Left lung (tissue), 10 donors: ENCODE data around the gene PPP2R2C. TPM values are rescaled to one million over a fixed set of nuclear protein-coding genes. Genes with fewer than 3 reads are reported as not detected.

Experiments used
- ATAC-seq: fragments of 200-7000 bp; cut with Tn5 transposase; one replicate; pipeline ENCODE4 v1.9.1; 2020; ENCODE audit warnings: moderate library complexity
- DNase-seq, 4 donors: peaks; one replicate each; pipeline ENCODE4 v3.0.0-alpha.2; 2013 to 2020
- H3K27ac ChIP-seq, 2 donors: fragments of 200-600 bp; sonication (generic) in 1 of 2; one replicate each; pipeline versions ENCODE4 v1.5.0 to v1.8.0; 2020 to 2021
- H3K27me3 ChIP-seq, 2 donors: fragments of 200-600 bp; sonication (generic) in 1 of 2; one replicate each; pipeline versions ENCODE4 v1.5.0 to v1.8.0; 2020 to 2021
- H3K36me3 ChIP-seq, 2 donors: fragments of 200-600 bp; sonication (generic) in 1 of 2; one replicate each; pipeline versions ENCODE4 v1.5.0 to v1.8.0; 2020 to 2021
- H3K4me1 ChIP-seq, 2 donors: fragments of 200-600 bp; one replicate each; pipeline ENCODE4 v1.8.0; 2021
- H3K4me3 ChIP-seq, 2 donors: fragments of 200-600 bp; sonication (generic) in 1 of 2; one replicate each; pipeline versions ENCODE4 v1.5.0 to v1.8.0; 2020 to 2021; ENCODE audit warnings: mild to moderate bottlenecking in 1 of 2
- H3K9me3 ChIP-seq, 2 donors: fragments of 200-600 bp; sonication (generic) in 1 of 2; one replicate each; pipeline versions ENCODE4 v1.5.0 to v1.8.0; 2020 to 2021
- intact Hi-C, 2 donors: fragments of 100-400 bp; cut with DNase I; formaldehyde crosslinking; loops; one replicate each; pipeline versions ENCODE4 v1.11.2 to v1.14.2; 2022
- polyA plus RNA-seq, 6 donors: library from polyadenylated mRNA; unstranded; fragments of 120-200 nt; gene quantifications; one replicate each; pipeline ENCODE4 v1.2.1, GENCODE V29; 2013; ENCODE audit not compliant: insufficient read length in 6 of 6
- total RNA-seq, 2 donors: library from RNA; stranded (reverse); fragmentation: NEBNext Ultra II Directional; extraction: Animal tissue kit (Norgen Biotek cat#: 25700); gene quantifications; one replicate each; pipeline ENCODE4 v1.2.1, GENCODE V29; 2021
- TF ChIP-seq, protein P1 (sequence below), 2 donors: fragments of 200-600 bp; sonication (generic) in 1 of 2; IDR thresholded peaks; one replicate each; pipeline versions ENCODE4 v1.5.0 to v1.8.0; 2021; ENCODE audit warnings: antibody characterized with exemption in 2 of 2
- donor health status: DM: no; HTN: yes; CAD: no.
- donor health status: DM: no; HTN: no; CAD: no.

PPP2R2C gene
- total and polyA plus RNA-seq, 8 donors = 0.29 to 0.50 (median 0.43) TPM; not detected in 1

- ATAC-seq = no peak
- no peak overlapping the region for H3K4me3 ChIP-seq
- peaks cover 0 to 66% of the 10 kb centered on the region in 2 donors for H3K36me3 ChIP-seq
These were observed 178.8 kb downstream of the PPP2R2C start for GRCh38 chr4:6293661-6294060.

GRCh38 chr4:6293097-6293445, 179.3 kb downstream of the PPP2R2C start:
- ATAC-seq (no peak), DNase-seq (peak in 1 of 4 donors; percentile 57)
- intact Hi-C loops = no loop called here
- Histone ChIP-seq H3K36me3 (peaks cover 0 to 70% of the 10 kb centered on the region in 2 donors), H3K4me3 (no peak overlapping the region), H3K27me3 (no peaks in the 10 kb centered on the region), H3K9me3 (no peaks in the 10 kb centered on the region), H3K4me1 (no peaks in the 10 kb centered on the region), H3K27ac (no peak overlapping the region)
- TF ChIP-seq, protein P1, sequence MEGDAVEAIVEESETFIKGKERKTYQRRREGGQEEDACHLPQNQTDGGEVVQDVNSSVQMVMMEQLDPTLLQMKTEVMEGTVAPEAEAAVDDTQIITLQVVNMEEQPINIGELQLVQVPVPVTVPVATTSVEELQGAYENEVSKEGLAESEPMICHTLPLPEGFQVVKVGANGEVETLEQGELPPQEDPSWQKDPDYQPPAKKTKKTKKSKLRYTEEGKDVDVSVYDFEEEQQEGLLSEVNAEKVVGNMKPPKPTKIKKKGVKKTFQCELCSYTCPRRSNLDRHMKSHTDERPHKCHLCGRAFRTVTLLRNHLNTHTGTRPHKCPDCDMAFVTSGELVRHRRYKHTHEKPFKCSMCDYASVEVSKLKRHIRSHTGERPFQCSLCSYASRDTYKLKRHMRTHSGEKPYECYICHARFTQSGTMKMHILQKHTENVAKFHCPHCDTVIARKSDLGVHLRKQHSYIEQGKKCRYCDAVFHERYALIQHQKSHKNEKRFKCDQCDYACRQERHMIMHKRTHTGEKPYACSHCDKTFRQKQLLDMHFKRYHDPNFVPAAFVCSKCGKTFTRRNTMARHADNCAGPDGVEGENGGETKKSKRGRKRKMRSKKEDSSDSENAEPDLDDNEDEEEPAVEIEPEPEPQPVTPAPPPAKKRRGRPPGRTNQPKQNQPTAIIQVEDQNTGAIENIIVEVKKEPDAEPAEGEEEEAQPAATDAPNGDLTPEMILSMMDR (IDR thresholded peaks at IDR 0.05) = no peak

More at GRCh38 chr4:6293661-6294060, 178.8 kb downstream of the PPP2R2C start:
- no peak overlapping the region for H3K27ac ChIP-seq
- H3K9me3 ChIP-seq = no peaks in the 10 kb centered on the region
- DNase-seq = no peak
- H3K4me1 ChIP-seq = no peaks in the 10 kb centered on the region
- H3K27me3 ChIP-seq = no peaks in the 10 kb centered on the region
- TF ChIP-seq, protein P1 (IDR thresholded peaks at IDR 0.05) = no peak
- intact Hi-C loops = no loop called here

- Histone ChIP-seq H3K4me1 (no peaks in the 10 kb centered on the region), H3K27me3 (no peaks in the 10 kb centered on the region), H3K27ac (no peak overlapping the region)
These were observed 179.9 kb downstream of the PPP2R2C start for GRCh38 chr4:6292376-6293096.

GRCh38 chr4:6291784-6292297, 180.6 kb downstream of the PPP2R2C start:
- TF ChIP-seq, protein P1 (IDR thresholded peaks at IDR 0.05) = no peak
- Histone ChIP-seq H3K27me3 (no peaks in the 10 kb centered on the region), H3K27ac (no peak overlapping the region), H3K36me3 (peaks cover 0 to 71% of the 10 kb centered on the region in 2 donors), H3K9me3 (no peaks in the 10 kb centered on the region), H3K4me3 (no peak overlapping the region), H3K4me1 (no peaks in the 10 kb centered on the region)
- intact Hi-C loops = no loop called here
- ATAC-seq (no peak), DNase-seq (peak in 1 of 4 donors; percentile 77)

More at GRCh38 chr4:6292376-6293096, 179.9 kb downstream of the PPP2R2C start:
- DNase-seq (peak in 1 of 4 donors; percentile 24), ATAC-seq (no peak)
- no peaks in the 10 kb centered on the region for H3K9me3 ChIP-seq
- TF ChIP-seq, protein P1 (IDR thresholded peaks at IDR 0.05) = no peak
- peaks cover 0 to 70% of the 10 kb centered on the region in 2 donors for H3K36me3 ChIP-seq
- intact Hi-C loops = no loop called here
- no peak overlapping the region for H3K4me3 ChIP-seq

- no peak for ATAC-seq
- Histone ChIP-seq H3K36me3 (peaks cover 0 to 64% of the 10 kb centered on the region in 2 donors), H3K27ac (no peak overlapping the region), H3K9me3 (no peaks in the 10 kb centered on the region), H3K27me3 (no peaks in the 10 kb centered on the region), H3K4me3 (no peak overlapping the region), H3K4me1 (no peaks in the 10 kb centered on the region)
- intact Hi-C loops = no loop called here
- TF ChIP-seq, protein P1 (IDR thresholded peaks at IDR 0.05) = no peak
- peak in 1 of 4 donors; percentile 80 for DNase-seq
These were observed 181.5 kb downstream of the PPP2R2C start for GRCh38 chr4:6290769-6291547.
